Mammary epithelial cell (primary cell): Measurements from ENCODE around the gene TMEM86A.

Source experiments
- CTCF ChIP-seq, 2 donors: IDR thresholded peaks in 1 of 2; conservative IDR thresholded peaks in 1 of 2; 2 replicates each; pipeline ENCODE4 v1.5.1; 2011 to 2012; ENCODE audit warnings: inconsistent platforms in 2 of 2, low read length in 2 of 2, mild to moderate bottlenecking in 2 of 2, control low read depth in 1 of 2, low read depth in 1 of 2; ENCODE audit not compliant: insufficient read depth in 1 of 2; ENCODE audit errors: extremely low read depth in 1 of 2
- EZH2 ChIP-seq: IDR thresholded peaks from 2 replicates; pipeline ENCODE4 v1.6.1; 2012; ENCODE audit warnings: low read length, inconsistent platforms, borderline replicate concordance

GRCh38 chr11:18700872-18701271 lies 2.3 kb downstream of the TMEM86A start:
- TF ChIP-seq CTCF (conservative IDR thresholded peaks at IDR 0.05 in 1 of 2, IDR thresholded peaks at IDR 0.05 in 1 of 2; ENCODE audit: extremely low read depth in 1 of 2, insufficient read depth in 1 of 2, low read depth in 1 of 2, low read length in 2 of 2) (no peak), EZH2 (no peak)
